ENCODE results near the gene GCSH.

The GCSH gene

GRCh38 chr16:81105946-81106345 lies 9.8 kb upstream of the GCSH start:
- DNase-seq (ENCODE audit: low read depth, low spot score) = no peak

- no peak for DNase-seq (ENCODE audit: low read depth, low spot score)
These were observed 5.5 kb upstream of the GCSH start for GRCh38 chr16:81101702-81102101.

GRCh38 chr16:81099958-81100357 lies 3.8 kb upstream of the GCSH start:
- DNase-seq (ENCODE audit: low read depth, low spot score) = no peak

- DNase-seq (ENCODE audit: low read depth, low spot score) = no peak
These were observed 1.0 kb upstream of the GCSH start for GRCh38 chr16:81097230-81097629.

- DNase-seq (ENCODE audit: low read depth, low spot score) = no peak
These were observed 567 bp upstream of the GCSH start for GRCh38 chr16:81096715-81097208.

GRCh38 chr16:81095653-81095952 lies 592 bp downstream of the GCSH start:
- no peak for DNase-seq (ENCODE audit: low read depth, low spot score)

GRCh38 chr16:81094771-81095251 lies 1.4 kb downstream of the GCSH start:
- DNase-seq (ENCODE audit: low read depth, low spot score) = no peak

- no peak for DNase-seq (ENCODE audit: low read depth, low spot score)
These were observed 7.4 kb downstream of the GCSH start for GRCh38 chr16:81088836-81089235.

GRCh38 chr16:81081014-81081413 lies 15.2 kb downstream of the GCSH start:
- no peak for DNase-seq (ENCODE audit: low read depth, low spot score)

- no peak for DNase-seq (ENCODE audit: low read depth, low spot score)
These were observed 16.0 kb downstream of the GCSH start for GRCh38 chr16:81080233-81080632.

- peak; percentile 94 for DNase-seq (ENCODE audit: low read depth, low spot score)
These were observed 18.9 kb downstream of the GCSH start, which contains the start of gene C16orf46 for GRCh38 chr16:81077076-81077940. TSS of gene C16orf46 (minus strand) at chr16:81077238. CDS start at chr16:81063955, 13,283 bp downstream.

- peak; percentile 85 for DNase-seq (ENCODE audit: low read depth, low spot score)
These were observed 19.6 kb downstream of the GCSH start for GRCh38 chr16:81076566-81077075.

GRCh38 chr16:81073560-81074330 lies 22.4 kb downstream of the GCSH start:
- no peak for DNase-seq (ENCODE audit: low read depth, low spot score)

GRCh38 chr16:81071805-81072204 lies 24.4 kb downstream of the GCSH start:
- DNase-seq (ENCODE audit: low read depth, low spot score) = no peak

- DNase-seq (ENCODE audit: low read depth, low spot score) = no peak
These were observed 25.2 kb downstream of the GCSH start for GRCh38 chr16:81070979-81071378.

- no peak for DNase-seq (ENCODE audit: low read depth, low spot score)
These were observed 27.1 kb downstream of the GCSH start for GRCh38 chr16:81069063-81069462.

- no peak for DNase-seq (ENCODE audit: low read depth, low spot score)
These were observed 29.0 kb downstream of the GCSH start for GRCh38 chr16:81067166-81067565.

- DNase-seq (ENCODE audit: low read depth, low spot score) = no peak
These were observed 29.5 kb downstream of the GCSH start for GRCh38 chr16:81066681-81067080.

- no peak for DNase-seq (ENCODE audit: low read depth, low spot score)
These were observed 34.2 kb downstream of the GCSH start for GRCh38 chr16:81061871-81062608.

- no peak for DNase-seq (ENCODE audit: low read depth, low spot score)
These were observed 34.9 kb downstream of the GCSH start for GRCh38 chr16:81061307-81061640.

- DNase-seq (ENCODE audit: low read depth, low spot score) = no peak
These were observed 35.5 kb downstream of the GCSH start for GRCh38 chr16:81060576-81061306.
